Activated T-helper 2 cell treated with anti-CD3 and anti-CD28 coated beads, Interferon-gamma antibody, Interleukin-2, Interleukin-4, amounts not matched to agents 10 μg/mL and 5 μg/mL and 100 μg/mL, durations not matched to agents 14 hours and 24 hours and 36 hours (primary cell): ENCODE measurements around the gene LINS1. TPM values are rescaled to one million over a fixed set of nuclear protein-coding genes. Genes with fewer than 3 reads are reported as not detected.
A peak's percentile ranks its signal among the peaks of the same experiment; 100 is the strongest.

Experiments
- DNase-seq: peaks from one replicate; pipeline ENCODE4 v3.0.0; 2021; ENCODE audit warnings: low spot score
- H3K27ac Mint-ChIP-seq: one replicate; pipeline ENCODE4 v1.8.0; 2021; ENCODE audit warnings: mixed read lengths
- H3K27me3 Mint-ChIP-seq: one replicate; pipeline ENCODE4 v1.8.0; 2021; ENCODE audit warnings: low read depth, mixed read lengths
- H3K36me3 Mint-ChIP-seq: one replicate; pipeline ENCODE4 v1.8.0; 2021; ENCODE audit warnings: low read depth, mixed read lengths
- H3K4me1 Mint-ChIP-seq: one replicate; pipeline ENCODE4 v1.8.0; 2021; ENCODE audit warnings: low read depth, mixed read lengths
- H3K4me3 Mint-ChIP-seq: one replicate; pipeline ENCODE4 v1.8.0; 2021; ENCODE audit warnings: low read depth, mild to moderate bottlenecking, moderate library complexity, mixed read lengths
- H3K9me3 Mint-ChIP-seq: one replicate; pipeline ENCODE4 v1.8.0; 2021; ENCODE audit warnings: mixed read lengths
- intact Hi-C: fragments of 100-400 bp; cut with micrococcal nuclease; formaldehyde crosslinking; loops from one replicate; pipeline ENCODE4 v1.15.1; 2023
- total RNA-seq: library from RNA; stranded (reverse); gene quantifications from 2 replicates; pipeline ENCODE4 v1.2.3, GENCODE V29; 2022

The LINS1 gene
- total RNA-seq, 1 donor from 2014 or later: 46.8 TPM

DNA sequence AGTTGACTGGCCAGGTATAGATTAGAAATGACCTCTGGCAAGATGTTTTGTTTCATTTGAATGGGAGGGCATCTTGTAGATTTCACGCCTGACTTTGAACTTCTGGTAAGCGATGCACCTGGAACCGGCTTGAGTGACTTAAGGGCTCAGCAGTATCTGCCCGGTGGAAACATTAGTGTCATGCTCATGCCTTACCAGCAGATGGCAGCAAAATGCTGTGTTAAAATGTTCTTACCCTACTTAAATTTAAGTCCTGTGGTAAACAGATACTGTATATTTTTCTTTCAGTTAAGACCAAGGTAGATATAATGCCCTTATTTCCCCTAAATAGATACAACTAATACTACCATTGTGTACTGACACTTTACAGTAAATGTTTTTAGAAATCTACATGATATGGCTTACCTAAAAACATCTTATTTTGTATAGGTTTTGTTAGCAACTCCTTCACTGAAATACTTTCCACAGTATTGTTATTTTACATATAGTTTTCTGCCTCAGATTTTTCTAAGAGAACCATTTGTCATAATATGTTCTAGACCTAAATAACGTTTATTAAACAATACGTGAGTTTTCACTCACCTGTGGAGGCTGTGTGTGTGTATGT is 25.9 kb upstream of the LINS1 start:
- Mint-ChIP-seq H3K4me1 (peaks cover 4% of the 10 kb centered on the region), H3K27me3 (no peaks in the 10 kb centered on the region), H3K9me3 (no peaks in the 10 kb centered on the region), H3K36me3 (peaks cover 28% of the 10 kb centered on the region), H3K27ac (no peak overlapping the region), H3K4me3 (no peak overlapping the region)
- intact Hi-C loops: loop anchor here (1.0 kb wide), 2 partner anchors 245 to 379 kb away; no protein-coding TSS in a partner anchor
- peak; percentile 37 for DNase-seq

DNA sequence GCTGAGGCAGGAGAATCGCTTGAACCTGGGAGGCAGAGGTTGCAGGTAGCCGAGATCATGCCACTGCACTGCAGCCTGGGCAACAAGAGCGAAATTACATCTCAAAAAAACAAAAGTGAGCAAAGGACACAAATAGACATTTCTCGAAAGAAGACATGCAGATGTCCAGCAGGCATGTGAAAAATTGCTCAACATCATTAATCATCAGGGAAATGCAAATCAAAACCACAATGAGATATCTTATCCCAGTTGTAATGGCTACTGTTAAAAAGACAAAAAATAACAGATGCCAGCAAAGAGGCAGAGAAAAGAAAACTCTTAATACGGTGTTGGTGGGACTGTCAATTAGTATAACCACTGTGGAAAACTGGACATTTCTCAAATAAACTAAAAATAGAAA is 21.3 kb upstream of the LINS1 start:
- peaks cover 31% of the 10 kb centered on the region for H3K36me3 Mint-ChIP-seq
- H3K27me3 Mint-ChIP-seq: no peaks in the 10 kb centered on the region
- H3K4me1 Mint-ChIP-seq: peaks cover 4% of the 10 kb centered on the region
- H3K9me3 Mint-ChIP-seq: no peaks in the 10 kb centered on the region
- no peak overlapping the region for H3K27ac Mint-ChIP-seq
- no peak for DNase-seq
- intact Hi-C loops: no loop called here
- H3K4me3 Mint-ChIP-seq: no peak overlapping the region

DNA sequence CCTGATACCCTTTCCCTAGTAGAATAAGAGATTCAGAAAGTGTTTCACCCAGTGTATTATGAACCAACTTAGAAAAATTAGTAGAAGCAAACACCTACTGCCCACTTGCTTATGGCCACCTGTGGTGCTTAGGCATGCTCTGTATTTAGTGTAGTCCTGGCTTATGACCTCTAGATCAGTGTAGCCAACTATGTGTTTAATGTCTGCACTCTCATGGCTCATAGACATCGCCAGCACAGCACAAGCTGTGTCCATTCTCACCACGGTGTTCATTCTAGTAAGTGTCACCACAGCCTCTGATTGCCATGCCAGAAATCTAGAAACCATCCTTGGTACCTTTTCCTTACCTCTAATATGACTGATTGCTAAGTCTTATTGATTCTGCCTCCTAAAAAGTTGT is 14.7 kb upstream of the LINS1 start:
- Mint-ChIP-seq H3K27ac (no peak overlapping the region), H3K9me3 (no peaks in the 10 kb centered on the region), H3K4me1 (peaks cover 5% of the 10 kb centered on the region), H3K4me3 (no peak overlapping the region), H3K27me3 (no peaks in the 10 kb centered on the region), H3K36me3 (peaks cover 64% of the 10 kb centered on the region)
- no peak for DNase-seq
- intact Hi-C loops: no loop called here

DNA sequence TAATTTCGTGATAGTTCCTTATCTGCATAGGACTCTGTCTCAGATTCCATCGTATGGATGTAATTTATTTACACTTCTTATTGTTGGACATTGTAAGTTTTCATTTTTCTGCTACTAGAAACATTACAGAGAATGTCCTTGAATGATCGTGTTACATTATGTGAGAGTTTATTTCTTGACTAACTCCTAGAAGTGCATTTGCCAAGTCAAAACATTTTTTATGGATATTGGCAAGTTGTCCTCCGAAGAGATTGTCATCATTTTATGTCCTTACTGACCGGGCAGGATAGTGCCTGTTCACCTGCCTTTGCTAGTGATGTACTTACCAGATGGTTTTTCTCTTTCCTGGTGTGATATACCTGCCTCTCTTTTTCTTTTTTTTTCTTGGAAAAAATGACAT is 13.8 kb upstream of the LINS1 start:
- H3K9me3 Mint-ChIP-seq: no peaks in the 10 kb centered on the region
- intact Hi-C loops: no loop called here
- H3K27me3 Mint-ChIP-seq: no peaks in the 10 kb centered on the region
- no peak overlapping the region for H3K4me3 Mint-ChIP-seq
- peaks cover 5% of the 10 kb centered on the region for H3K4me1 Mint-ChIP-seq
- peaks cover 64% of the 10 kb centered on the region for H3K36me3 Mint-ChIP-seq
- DNase-seq: no peak
- no peak overlapping the region for H3K27ac Mint-ChIP-seq

DNA sequence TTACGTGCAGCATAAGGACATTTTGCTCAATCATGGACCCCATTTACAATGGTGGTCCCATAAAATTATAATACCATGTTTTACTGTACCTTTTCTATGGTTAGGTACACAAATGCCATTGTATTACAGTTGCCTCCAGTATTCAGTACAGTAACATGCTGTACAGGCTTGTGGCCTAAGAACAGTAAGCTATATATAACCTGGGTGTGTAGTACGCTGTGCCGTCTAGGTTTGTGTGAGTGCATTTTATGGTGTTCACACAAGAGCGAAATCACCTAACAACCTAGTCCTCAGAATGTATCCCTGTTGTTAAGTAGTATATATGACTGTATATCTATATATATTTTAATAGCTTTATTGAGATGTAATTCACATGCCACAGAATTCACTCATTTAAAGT is 12.9 kb upstream of the LINS1 start:
- no peak for DNase-seq
- no peaks in the 10 kb centered on the region for H3K27me3 Mint-ChIP-seq
- no peaks in the 10 kb centered on the region for H3K9me3 Mint-ChIP-seq
- H3K4me1 Mint-ChIP-seq: peaks cover 5% of the 10 kb centered on the region
- H3K36me3 Mint-ChIP-seq: peaks cover 63% of the 10 kb centered on the region
- intact Hi-C loops: no loop called here
- no peak overlapping the region for H3K4me3 Mint-ChIP-seq
- no peak overlapping the region for H3K27ac Mint-ChIP-seq

DNA sequence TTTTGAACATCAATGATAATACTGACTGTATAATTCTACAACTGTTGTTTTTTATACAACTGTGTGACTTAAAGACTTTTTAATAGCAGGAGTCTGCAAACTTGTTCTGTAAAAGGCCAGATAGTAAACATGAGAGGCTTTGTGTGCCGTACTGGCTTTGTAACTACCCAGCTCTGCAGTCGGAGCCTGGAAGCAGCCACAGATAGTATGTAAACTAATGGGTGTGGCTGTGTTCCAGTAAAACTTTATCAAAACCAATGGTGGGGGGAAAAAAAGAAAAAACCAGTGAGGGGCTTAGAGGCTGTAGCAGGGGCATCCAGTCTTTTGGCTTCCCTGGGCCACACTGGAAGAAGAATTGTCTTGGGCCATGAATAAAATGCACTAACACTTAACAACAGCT is 12.4 kb upstream of the LINS1 start:
- Mint-ChIP-seq H3K27me3 (no peaks in the 10 kb centered on the region), H3K4me1 (peaks cover 5% of the 10 kb centered on the region), H3K9me3 (no peaks in the 10 kb centered on the region), H3K27ac (no peak overlapping the region), H3K4me3 (no peak overlapping the region), H3K36me3 (peaks cover 66% of the 10 kb centered on the region)
- intact Hi-C loops: no loop called here
- DNase-seq: no peak

DNA sequence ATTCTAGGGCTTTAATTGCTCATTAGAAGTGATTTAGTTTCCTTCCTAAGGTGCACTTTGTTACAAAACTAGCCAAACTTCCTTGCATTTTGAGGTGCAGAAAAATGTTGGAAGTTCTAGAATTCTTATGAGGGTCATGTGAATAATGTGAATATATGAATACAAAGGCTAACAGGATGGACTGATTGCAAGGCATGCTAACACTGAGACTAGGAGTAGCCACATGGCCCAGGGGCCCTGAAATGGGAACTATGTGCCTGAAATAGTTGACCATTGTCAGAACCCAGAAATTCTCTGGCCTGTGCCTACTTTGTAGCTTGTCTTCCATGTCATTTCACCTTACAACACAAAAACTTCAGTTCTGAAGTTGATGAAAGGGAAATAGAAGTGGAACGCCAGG is 11.2 kb upstream of the LINS1 start:
- no peak overlapping the region for H3K4me3 Mint-ChIP-seq

DNA sequence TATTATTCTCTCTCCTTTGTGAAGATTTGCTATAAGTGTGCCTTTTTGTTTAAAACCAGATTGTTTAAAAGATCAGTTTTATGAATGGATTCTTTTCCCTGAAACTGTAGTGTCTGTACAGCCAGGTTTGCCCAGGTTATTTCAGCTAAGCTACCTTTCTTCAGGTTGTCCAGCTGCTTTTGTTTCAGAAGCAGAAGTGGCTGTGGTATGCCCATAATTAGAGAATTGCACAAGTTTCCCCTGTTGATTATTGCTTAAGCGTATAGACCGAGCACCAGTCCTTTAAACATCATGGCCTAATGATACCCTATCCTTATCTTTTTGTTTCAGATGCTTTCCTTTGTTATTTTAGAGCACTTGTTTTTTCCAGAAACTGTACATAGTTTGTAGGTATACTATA is 10.6 kb upstream of the LINS1 start:
- no peaks in the 10 kb centered on the region for H3K27me3 Mint-ChIP-seq
- H3K36me3 Mint-ChIP-seq: peaks cover 70% of the 10 kb centered on the region
- H3K9me3 Mint-ChIP-seq: no peaks in the 10 kb centered on the region
- H3K4me1 Mint-ChIP-seq: peaks cover 7% of the 10 kb centered on the region
- no peak overlapping the region for H3K27ac Mint-ChIP-seq
- H3K4me3 Mint-ChIP-seq: no peak overlapping the region
- intact Hi-C loops: no loop called here
- DNase-seq: no peak

More for the DNA sequence above, 11.2 kb upstream of the LINS1 start:
- Mint-ChIP-seq H3K27ac (no peak overlapping the region), H3K27me3 (no peaks in the 10 kb centered on the region), H3K36me3 (peaks cover 65% of the 10 kb centered on the region), H3K9me3 (no peaks in the 10 kb centered on the region), H3K4me1 (peaks cover 7% of the 10 kb centered on the region)
- no peak for DNase-seq
- intact Hi-C loops: no loop called here

DNA sequence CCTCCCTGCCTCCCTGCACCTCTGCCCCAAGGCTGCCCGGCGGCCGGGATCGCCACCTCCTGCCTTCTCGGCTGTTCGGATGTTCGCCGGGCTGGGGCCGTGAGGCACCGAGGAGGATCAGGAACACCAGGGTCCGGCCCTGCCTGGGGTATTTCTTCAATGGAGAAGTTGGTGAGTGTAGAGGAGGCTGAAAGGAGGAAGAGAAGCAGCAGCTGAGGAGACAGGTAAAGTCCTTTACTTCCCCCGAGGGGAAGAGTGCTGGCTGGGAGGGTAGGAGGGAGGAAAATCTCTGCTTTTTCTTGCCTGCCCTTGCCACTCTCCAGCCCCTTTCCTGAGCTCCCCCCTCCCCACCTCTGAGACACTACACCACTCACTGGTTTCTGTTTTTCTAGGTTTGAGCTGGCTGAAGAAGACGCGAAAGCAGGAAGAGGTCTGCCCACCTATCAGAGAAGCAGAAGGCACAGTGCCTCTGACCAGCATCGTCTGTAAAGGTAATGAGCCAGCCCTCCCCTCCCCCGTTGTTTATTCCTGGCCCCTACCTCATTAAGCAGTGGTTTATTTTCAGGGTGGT is 924 bp upstream of the LINS1 start:
- no peaks in the 10 kb centered on the region for H3K27me3 Mint-ChIP-seq
- DNase-seq: peak; percentile 60
- H3K4me1 Mint-ChIP-seq: peaks cover 45% of the 10 kb centered on the region
- no peaks in the 10 kb centered on the region for H3K9me3 Mint-ChIP-seq
- intact Hi-C loops: loop anchor here (1.0 to 5.0 kb wide), 6 partner anchors 519 to 1351 kb away; partner anchors contain the start of genes CHSY1, LRRC28, LYSMD4 and SNRPA1
- no peak overlapping the region for H3K27ac Mint-ChIP-seq
- H3K36me3 Mint-ChIP-seq: peaks cover 45% of the 10 kb centered on the region
- no peak overlapping the region for H3K4me3 Mint-ChIP-seq

DNA sequence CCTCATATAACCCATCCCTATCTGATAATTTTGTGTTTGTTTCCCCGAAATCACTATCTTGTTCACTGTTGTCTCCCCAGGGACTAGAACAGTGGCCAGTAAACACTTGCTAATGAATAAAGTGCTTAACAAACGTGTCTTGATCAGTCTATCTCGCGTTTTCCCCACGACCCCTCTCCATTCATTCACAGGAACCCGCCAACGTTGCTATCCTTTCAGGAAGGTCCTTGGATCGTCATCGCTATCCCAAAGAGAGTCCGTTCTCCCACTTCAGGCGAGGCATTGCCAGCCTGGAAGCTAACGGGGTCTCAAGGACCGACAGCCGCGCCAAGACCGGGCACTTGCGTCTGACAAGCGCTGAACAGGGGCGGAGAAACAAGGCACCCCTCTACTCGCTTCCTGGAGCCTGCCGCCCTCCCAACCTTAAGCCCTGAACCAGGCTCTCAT is 344 bp downstream of the LINS1 start:
- intact Hi-C loops: loop anchor here (5.0 kb wide), 5 partner anchors 521 to 1349 kb away; partner anchors contain the start of genes CHSY1, LRRC28, LYSMD4 and TM2D3
- H3K4me1 Mint-ChIP-seq: peaks cover 53% of the 10 kb centered on the region
- H3K9me3 Mint-ChIP-seq: no peaks in the 10 kb centered on the region

DNA sequence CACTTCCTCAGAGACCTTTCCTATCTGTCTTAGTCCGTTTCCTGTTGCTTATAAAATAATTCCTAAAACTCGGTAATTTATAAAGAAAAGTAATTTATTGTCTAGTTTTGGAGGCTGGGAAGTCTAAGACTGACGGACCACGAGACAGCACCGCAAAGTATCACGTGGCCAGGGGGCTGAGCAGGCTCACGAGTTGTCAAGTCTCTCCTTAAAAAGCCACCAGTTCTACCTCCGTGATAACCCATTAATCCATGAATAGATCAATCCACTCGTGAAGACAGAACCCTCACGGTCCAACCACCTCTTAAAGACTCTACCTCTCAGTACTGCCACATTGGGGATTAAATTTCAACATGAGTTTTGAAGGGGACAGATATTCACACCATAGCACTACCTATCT is 821 bp downstream of the LINS1 start:
- DNase-seq: peak; percentile 41

More for the DNA sequence above, 344 bp downstream of the LINS1 start:
- Mint-ChIP-seq H3K27ac (no peak overlapping the region), H3K27me3 (no peaks in the 10 kb centered on the region), H3K36me3 (peaks cover 42% of the 10 kb centered on the region), H3K4me3 (no peak overlapping the region)
- no peak for DNase-seq

DNA sequence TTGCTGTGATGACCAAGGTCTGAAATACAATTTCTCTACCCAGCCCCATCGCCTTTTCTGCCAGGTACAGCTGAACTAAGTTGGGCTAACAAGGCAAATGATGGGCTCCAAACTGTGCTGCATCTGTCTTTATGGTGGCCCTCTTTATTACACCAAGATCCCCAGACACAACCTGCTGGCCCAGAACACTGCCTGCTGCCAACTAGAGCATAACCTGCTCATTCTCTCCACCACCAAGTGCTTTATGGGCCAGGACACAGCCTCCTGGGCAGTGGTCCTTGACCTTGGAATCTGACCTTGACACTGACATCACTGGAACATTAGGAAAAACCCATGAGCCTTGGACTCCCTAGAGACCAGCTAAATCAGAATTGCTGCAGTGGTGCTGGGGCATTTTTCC is 3.3 kb downstream of the LINS1 start:
- DNase-seq: no peak
- intact Hi-C loops: loop anchor here (5.0 to 10.0 kb wide), 3 partner anchors 606 to 774 kb away; no protein-coding TSS in a partner anchor

More for the DNA sequence above, 821 bp downstream of the LINS1 start:
- peaks cover 40% of the 10 kb centered on the region for H3K36me3 Mint-ChIP-seq
- H3K27me3 Mint-ChIP-seq: no peaks in the 10 kb centered on the region
- no peak overlapping the region for H3K4me3 Mint-ChIP-seq
- intact Hi-C loops: loop anchor here (5.0 kb wide), 5 partner anchors 521 to 1349 kb away; partner anchors contain the start of genes CHSY1, LRRC28, LYSMD4 and TM2D3
- no peak overlapping the region for H3K27ac Mint-ChIP-seq
- H3K9me3 Mint-ChIP-seq: no peaks in the 10 kb centered on the region
- peaks cover 57% of the 10 kb centered on the region for H3K4me1 Mint-ChIP-seq

DNA sequence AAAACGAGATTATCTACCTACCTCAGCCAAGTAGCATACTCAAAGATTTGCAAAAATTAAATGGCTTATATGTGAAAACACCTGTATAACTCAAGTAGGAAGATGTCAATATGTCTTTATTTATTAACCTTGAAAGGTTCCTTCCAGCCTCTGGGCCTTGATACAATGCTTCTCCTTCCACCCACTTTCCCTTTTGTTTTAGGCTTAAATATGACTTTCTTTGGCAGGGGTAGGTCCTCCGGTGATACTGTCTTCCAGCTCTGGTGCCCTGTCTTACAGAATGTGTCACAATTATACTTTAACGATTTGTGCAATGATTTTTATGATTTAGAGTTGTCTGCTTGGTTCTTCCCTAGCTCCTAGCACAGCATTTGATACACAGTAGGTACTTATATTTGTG is 4.1 kb downstream of the LINS1 start:
- H3K27ac Mint-ChIP-seq: peak overlapping the region; percentile 97
- DNase-seq: no peak
- intact Hi-C loops: loop anchor here (2.0 to 10.0 kb wide), 5 partner anchors 25 to 773 kb away; no protein-coding TSS in a partner anchor
- no peaks in the 10 kb centered on the region for H3K27me3 Mint-ChIP-seq
- H3K4me3 Mint-ChIP-seq: peak overlapping the region; percentile 83
- H3K4me1 Mint-ChIP-seq: peaks cover 54% of the 10 kb centered on the region
- H3K9me3 Mint-ChIP-seq: no peaks in the 10 kb centered on the region
- peaks cover 43% of the 10 kb centered on the region for H3K36me3 Mint-ChIP-seq

More for the DNA sequence above, 3.3 kb downstream of the LINS1 start:
- peak overlapping the region; percentile 58 for H3K4me3 Mint-ChIP-seq
- peaks cover 53% of the 10 kb centered on the region for H3K4me1 Mint-ChIP-seq
- H3K27ac Mint-ChIP-seq: peak overlapping the region; percentile 84
- H3K36me3 Mint-ChIP-seq: peaks cover 35% of the 10 kb centered on the region
- H3K9me3 Mint-ChIP-seq: no peaks in the 10 kb centered on the region
- H3K27me3 Mint-ChIP-seq: no peaks in the 10 kb centered on the region
